HG02571 (cell line): Measurements from ENCODE around the gene OVOL2.

Experiments
- ATAC-seq: cut with Tn5 transposase; IDR thresholded peaks from one replicate; pipeline ENCODE4 v1.9.1; 2021; ENCODE audit warnings: mild to moderate bottlenecking, moderate library complexity; ENCODE audit not compliant: unreplicated experiment

The OVOL2 gene

GRCh38 chr20:17992224-17992637 lies 65.5 kb downstream of the OVOL2 start:
- ATAC-seq, result no peak

- ATAC-seq, result no peak
Measured at GRCh38 chr20:17990278-17990972, 67.3 kb downstream of the OVOL2 start.

- ATAC-seq, result no peak
Measured at GRCh38 chr20:17987988-17988387, 69.7 kb downstream of the OVOL2 start.

- no peak for ATAC-seq
Measured at GRCh38 chr20:17985388-17986018, 72.2 kb downstream of the OVOL2 start.

- no peak for ATAC-seq
Measured at GRCh38 chr20:17976305-17976704, 81.4 kb downstream of the OVOL2 start.
